H9 (cell line): Measurements from ENCODE around the gene PIP4K2A. TPM values are rescaled to one million over a fixed set of nuclear protein-coding genes. Genes with fewer than 3 reads are reported as not detected.

ENCODE experiments used
- DNase-seq: peaks from one replicate; pipeline ENCODE4 v3.0.0-alpha.2; 2017
- H2AFZ ChIP-seq: one replicate; pipeline ENCODE4 v1.6.1; 2013; ENCODE audit warnings: mild to moderate bottlenecking, low read length, control low read depth, moderate library complexity
- H2AK5ac ChIP-seq: 2 replicates; pipeline ENCODE4 v1.6.1; 2013; ENCODE audit warnings: low read length, control low read depth, mixed read lengths; ENCODE audit not compliant: insufficient read length
- H2BK120ac ChIP-seq: one replicate; pipeline ENCODE4 v1.6.1; 2013; ENCODE audit warnings: low read depth, mild to moderate bottlenecking, low read length, control low read depth, inconsistent platforms; ENCODE audit not compliant: poor library complexity, severe bottlenecking
- H2BK12ac ChIP-seq: 2 replicates; pipeline ENCODE4 v1.6.1; 2013; ENCODE audit warnings: low read length, control low read depth, mixed read lengths, low read depth; ENCODE audit not compliant: insufficient read length
- H2BK15ac ChIP-seq: 2 replicates; pipeline ENCODE4 v1.6.1; 2013; ENCODE audit warnings: low read depth, low read length, control low read depth
- H2BK20ac ChIP-seq: one replicate; pipeline ENCODE4 v1.6.1; 2013; ENCODE audit warnings: low read depth, mild to moderate bottlenecking, low read length, control low read depth, inconsistent platforms; ENCODE audit not compliant: poor library complexity, severe bottlenecking
- H2BK5ac ChIP-seq: 2 replicates; pipeline ENCODE4 v1.6.1; 2013; ENCODE audit warnings: low read length, control low read depth, mixed read lengths; ENCODE audit not compliant: insufficient read length
- H3K14ac ChIP-seq: 2 replicates; pipeline ENCODE4 v1.6.1; 2013; ENCODE audit warnings: low read length, control low read depth; ENCODE audit not compliant: insufficient read depth
- H3K18ac ChIP-seq: 2 replicates; pipeline ENCODE4 v1.6.1; 2013; ENCODE audit warnings: low read depth, mild to moderate bottlenecking, mixed read lengths, low read length, control low read depth; ENCODE audit not compliant: insufficient read length
- H3K23ac ChIP-seq: 2 replicates; pipeline ENCODE4 v1.6.1; 2013; ENCODE audit warnings: low read length, control low read depth, mixed read lengths, low read depth; ENCODE audit not compliant: insufficient read length
- H3K23me2 ChIP-seq: 2 replicates; pipeline ENCODE4 v1.6.1; 2013; ENCODE audit warnings: low read depth, mild to moderate bottlenecking, mixed read lengths, low read length, control low read depth; ENCODE audit not compliant: insufficient read length, poor library complexity, severe bottlenecking
- H3K27ac ChIP-seq: 2 replicates; pipeline ENCODE4 v1.5.1; 2013; ENCODE audit warnings: low read length, control low read depth, mixed read lengths, low read depth; ENCODE audit not compliant: insufficient read length
- H3K27me3 ChIP-seq: 2 replicates; pipeline ENCODE4 v1.6.1; 2013; ENCODE audit warnings: low read length, control low read depth, inconsistent platforms; ENCODE audit not compliant: insufficient read depth
- H3K4ac ChIP-seq: 2 replicates; pipeline ENCODE4 v1.6.1; 2013; ENCODE audit warnings: low read depth, mild to moderate bottlenecking, control low read depth, inconsistent platforms, low read length, moderate library complexity
- H3K4me1 ChIP-seq: 2 replicates; pipeline ENCODE4 v1.6.1; 2013; ENCODE audit warnings: low read length, control low read depth, inconsistent platforms; ENCODE audit not compliant: insufficient read depth
- H3K4me2 ChIP-seq: 2 replicates; pipeline ENCODE4 v1.6.1; 2013; ENCODE audit warnings: low read length, control low read depth, mixed read lengths; ENCODE audit not compliant: insufficient read length, insufficient read depth
- H3K56ac ChIP-seq: 2 replicates; pipeline ENCODE4 v1.6.1; 2013; ENCODE audit warnings: low read depth, mild to moderate bottlenecking, mixed read lengths, low read length, control low read depth; ENCODE audit not compliant: insufficient read length
- H3K79me1 ChIP-seq: 2 replicates; pipeline ENCODE4 v1.6.1; 2013; ENCODE audit warnings: low read depth, mild to moderate bottlenecking, moderate library complexity, low read length, control low read depth, inconsistent platforms; ENCODE audit not compliant: insufficient read depth, poor library complexity, severe bottlenecking
- H3K79me2 ChIP-seq: 2 replicates; pipeline ENCODE4 v1.6.1; 2013; ENCODE audit warnings: low read length, control low read depth, inconsistent platforms; ENCODE audit not compliant: insufficient read depth
- H3K9ac ChIP-seq: 2 replicates; pipeline ENCODE4 v1.6.1; 2013; ENCODE audit warnings: low read length, control low read depth, mixed read lengths; ENCODE audit not compliant: insufficient read length; ENCODE audit errors: extremely low read depth
- H3K9me3 ChIP-seq: one replicate; pipeline ENCODE4 v1.6.1; 2013; ENCODE audit warnings: low read depth, low read length, inconsistent platforms; ENCODE audit not compliant: control insufficient read depth
- H3T11ph ChIP-seq: one replicate; pipeline ENCODE4 v1.6.1; 2013; ENCODE audit warnings: mild to moderate bottlenecking, low read length, control low read depth, inconsistent platforms
- H4K20me1 ChIP-seq: one replicate; pipeline ENCODE4 v1.6.1; 2013; ENCODE audit not compliant: control insufficient read depth, insufficient read length, insufficient read depth
- H4K5ac ChIP-seq: 2 replicates; pipeline ENCODE4 v1.6.1; 2013; ENCODE audit warnings: low read depth, mild to moderate bottlenecking, mixed read lengths, low read length, control low read depth; ENCODE audit not compliant: insufficient read length
- H4K8ac ChIP-seq: replicated peaks from 2 replicates; pipeline ENCODE4 v1.6.1; 2013; ENCODE audit warnings: low read length, control low read depth, mixed read lengths, low read depth; ENCODE audit not compliant: insufficient read length
- H4K91ac ChIP-seq: 2 replicates; pipeline ENCODE4 v1.6.1; 2013; ENCODE audit warnings: low read depth, mild to moderate bottlenecking, moderate library complexity, mixed read lengths, low read length, control low read depth; ENCODE audit not compliant: insufficient read length
- H3K27ac Mint-ChIP-seq, 3 experiments: 2 replicates in 2 of 3; 3 replicates in 1 of 3; pipeline ENCODE4 v1.8.0; 2020 to 2021; ENCODE audit warnings: mixed read lengths in 3 of 3, mild to moderate bottlenecking in 1 of 3, moderate library complexity in 1 of 3
- H3K27me3 Mint-ChIP-seq: 2 replicates; pipeline ENCODE4 v1.8.0; 2021; ENCODE audit warnings: low read depth, mild to moderate bottlenecking, moderate library complexity, mixed read lengths
- H3K36me3 Mint-ChIP-seq, 3 experiments: 2 replicates in 2 of 3; 3 replicates in 1 of 3; pipeline ENCODE4 v1.8.0; 2020 to 2021; ENCODE audit warnings: low read depth in 3 of 3, mixed read lengths in 3 of 3; ENCODE audit not compliant: insufficient read depth in 1 of 3
- H3K4me1 Mint-ChIP-seq, 2 experiments: 2 replicates each; pipeline ENCODE4 v1.8.0; 2020; ENCODE audit warnings: mixed read lengths in 2 of 2
- H3K4me3 Mint-ChIP-seq, 2 experiments: 2 replicates in 1 of 2; 3 replicates in 1 of 2; pipeline ENCODE4 v1.8.0; 2020 to 2021; ENCODE audit warnings: mild to moderate bottlenecking in 2 of 2, mixed read lengths in 2 of 2, moderate library complexity in 1 of 2
- H3K9me3 Mint-ChIP-seq, 2 experiments: 2 replicates in 1 of 2; 3 replicates in 1 of 2; pipeline ENCODE4 v1.8.0; 2020; ENCODE audit warnings: mild to moderate bottlenecking in 2 of 2, mixed read lengths in 2 of 2, moderate library complexity in 1 of 2
- WGBS: extraction: QIAGEN DNeasy Blood & Tissue Kit; methylation state at CpG from one replicate; pipeline ENCODE4 v1.1.7; 2013; ENCODE audit warnings: missing lambda C conversion rate, low lambda C conversion rate, mixed read lengths; ENCODE audit not compliant: insufficient read length; ENCODE audit errors: extremely low coverage; 5-methylcytosine and 5-hydroxymethylcytosine counted together
- total RNA-seq: library from RNA; stranded (reverse); gene quantifications from 2 replicates; pipeline ENCODE4 v1.2.1, GENCODE V29; 2021
- TF ChIP-seq, protein P1 (sequence below): fragments of 200-600 bp; sonication (generic); conservative IDR thresholded peaks from 3 replicates; pipeline ENCODE4 v1.8.0; 2021; ENCODE audit warnings: antibody characterized with exemption, mild to moderate bottlenecking

The PIP4K2A gene
- total RNA-seq, 1 experiment from 2014 or later = 33.6 TPM

DNA sequence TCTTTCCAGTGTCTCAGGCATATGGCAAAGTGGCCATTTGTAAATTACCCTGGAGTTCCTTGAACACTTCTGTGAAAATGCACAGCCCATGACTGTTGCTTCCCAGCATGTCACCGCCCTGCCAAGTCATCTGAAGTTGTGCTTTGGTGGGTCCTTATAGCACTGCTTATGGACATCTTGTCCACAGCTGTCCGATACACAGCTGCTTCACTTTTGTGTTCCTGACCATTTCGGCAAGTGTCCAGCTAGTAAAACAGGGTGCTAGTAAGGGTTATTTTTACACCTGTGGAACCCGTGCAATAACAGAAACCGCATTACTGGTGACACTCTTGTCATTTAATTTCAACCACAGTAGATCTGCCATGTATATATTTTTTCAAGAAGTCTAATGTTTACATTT, 29.7 kb downstream of the PIP4K2A start:
- Histone ChIP-seq H3K9me3 (no peaks in the 10 kb centered on the region), H3K27ac (no peak overlapping the region), H3K56ac (no peak overlapping the region), H2BK15ac (peak overlapping the region; percentile 89; the same call in 1 of the 2 replicates), H4K8ac (no peak overlapping the region), H3T11ph (no peak overlapping the region), H3K27me3 (no peaks in the 10 kb centered on the region), H2BK5ac (no peak overlapping the region), H3K4ac (no peak overlapping the region), H3K4me2 (no peak overlapping the region), H4K5ac (no peak overlapping the region), H2BK20ac (no peak overlapping the region), H3K14ac (no peak overlapping the region), H3K18ac (no peak overlapping the region), H2AK5ac (peak overlapping the region; percentile 24), H2AFZ (no peak overlapping the region), H3K79me1 (peaks cover 2% of the 10 kb centered on the region), H3K9ac (no peak overlapping the region), H3K4me1 (peaks cover 23% of the 10 kb centered on the region), H3K79me2 (peaks cover 21% of the 10 kb centered on the region; the same call in 1 of the 2 replicates), H2BK12ac (no peak overlapping the region), H3K23me2 (no peaks in the 10 kb centered on the region), H4K20me1 (no peaks in the 10 kb centered on the region), H3K23ac (peak overlapping the region; percentile 36), H4K91ac (no peak overlapping the region), H2BK120ac (no peak overlapping the region)
- TF ChIP-seq, protein P1, sequence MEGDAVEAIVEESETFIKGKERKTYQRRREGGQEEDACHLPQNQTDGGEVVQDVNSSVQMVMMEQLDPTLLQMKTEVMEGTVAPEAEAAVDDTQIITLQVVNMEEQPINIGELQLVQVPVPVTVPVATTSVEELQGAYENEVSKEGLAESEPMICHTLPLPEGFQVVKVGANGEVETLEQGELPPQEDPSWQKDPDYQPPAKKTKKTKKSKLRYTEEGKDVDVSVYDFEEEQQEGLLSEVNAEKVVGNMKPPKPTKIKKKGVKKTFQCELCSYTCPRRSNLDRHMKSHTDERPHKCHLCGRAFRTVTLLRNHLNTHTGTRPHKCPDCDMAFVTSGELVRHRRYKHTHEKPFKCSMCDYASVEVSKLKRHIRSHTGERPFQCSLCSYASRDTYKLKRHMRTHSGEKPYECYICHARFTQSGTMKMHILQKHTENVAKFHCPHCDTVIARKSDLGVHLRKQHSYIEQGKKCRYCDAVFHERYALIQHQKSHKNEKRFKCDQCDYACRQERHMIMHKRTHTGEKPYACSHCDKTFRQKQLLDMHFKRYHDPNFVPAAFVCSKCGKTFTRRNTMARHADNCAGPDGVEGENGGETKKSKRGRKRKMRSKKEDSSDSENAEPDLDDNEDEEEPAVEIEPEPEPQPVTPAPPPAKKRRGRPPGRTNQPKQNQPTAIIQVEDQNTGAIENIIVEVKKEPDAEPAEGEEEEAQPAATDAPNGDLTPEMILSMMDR = no peak
- DNase-seq = no peak
- peaks cover 0 to 14% (median 5%) of the 10 kb centered on the region in 3 experiments; a peak in 5 of 7 replicates for H3K36me3 Mint-ChIP-seq
- peaks cover 0 to 3% of the 10 kb centered on the region in 2 experiments; a peak in 2 of 5 replicates for H3K9me3 Mint-ChIP-seq
- WGBS = no CpG with 5 or more reads among the region's 5 CpGs
- no peak overlapping the region; a peak in 1 of 7 replicates for H3K27ac Mint-ChIP-seq
- no peak overlapping the region for H3K4me3 Mint-ChIP-seq
- H3K27me3 Mint-ChIP-seq = no peaks in the 10 kb centered on the region
- peaks cover 61 to 62% of the 10 kb centered on the region in 2 experiments for H3K4me1 Mint-ChIP-seq
